ENCODE data around the gene HERC2. TPM values are rescaled to one million over a fixed set of nuclear protein-coding genes. Genes with fewer than 3 reads are reported as not detected.

Gene HERC2
- total and polyA plus RNA-seq, 8 donors, result 7.9 to 437 (median 72.7) TPM

GRCh38 chr15:28192772-28193171, 129.2 kb downstream of the HERC2 start:
- TF ChIP-seq, protein P1, sequence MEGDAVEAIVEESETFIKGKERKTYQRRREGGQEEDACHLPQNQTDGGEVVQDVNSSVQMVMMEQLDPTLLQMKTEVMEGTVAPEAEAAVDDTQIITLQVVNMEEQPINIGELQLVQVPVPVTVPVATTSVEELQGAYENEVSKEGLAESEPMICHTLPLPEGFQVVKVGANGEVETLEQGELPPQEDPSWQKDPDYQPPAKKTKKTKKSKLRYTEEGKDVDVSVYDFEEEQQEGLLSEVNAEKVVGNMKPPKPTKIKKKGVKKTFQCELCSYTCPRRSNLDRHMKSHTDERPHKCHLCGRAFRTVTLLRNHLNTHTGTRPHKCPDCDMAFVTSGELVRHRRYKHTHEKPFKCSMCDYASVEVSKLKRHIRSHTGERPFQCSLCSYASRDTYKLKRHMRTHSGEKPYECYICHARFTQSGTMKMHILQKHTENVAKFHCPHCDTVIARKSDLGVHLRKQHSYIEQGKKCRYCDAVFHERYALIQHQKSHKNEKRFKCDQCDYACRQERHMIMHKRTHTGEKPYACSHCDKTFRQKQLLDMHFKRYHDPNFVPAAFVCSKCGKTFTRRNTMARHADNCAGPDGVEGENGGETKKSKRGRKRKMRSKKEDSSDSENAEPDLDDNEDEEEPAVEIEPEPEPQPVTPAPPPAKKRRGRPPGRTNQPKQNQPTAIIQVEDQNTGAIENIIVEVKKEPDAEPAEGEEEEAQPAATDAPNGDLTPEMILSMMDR (IDR thresholded peaks at IDR 0.05), result no peak
- TF ChIP-seq POLR2AphosphoS5 (IDR thresholded peaks at IDR 0.05) (no peak), EP300 (IDR thresholded peaks at IDR 0.05) (no peak), POLR2A (IDR thresholded peaks at IDR 0.05) (no peak)
- intact Hi-C loops (cut with DNase I; ENCODE audit: low total_unique reads), result no loop called here
- peaks cover 13 to 83% (median 78%) of the 10 kb centered on the region in 4 donors for H3K36me3 ChIP-seq

DNA sequence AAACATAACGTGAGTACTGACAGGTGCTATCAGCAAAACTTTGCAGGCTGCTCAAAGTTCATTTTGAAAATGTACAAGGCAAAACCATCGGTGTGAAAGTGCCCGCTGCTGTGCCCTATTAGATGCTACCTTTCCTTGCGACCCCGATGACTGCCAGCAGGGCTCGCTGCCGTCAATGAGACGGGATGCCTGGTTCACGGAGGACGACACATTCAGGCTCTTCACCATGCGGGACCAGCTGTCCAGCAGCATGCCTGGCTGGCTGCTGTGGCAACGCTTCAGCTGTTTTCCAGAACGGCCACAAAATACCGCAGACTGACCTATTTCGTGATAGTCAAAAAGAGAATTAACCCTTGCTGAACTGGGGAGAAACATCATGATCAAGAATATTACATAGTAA, 130.1 kb downstream of the HERC2 start:
- H3K4me3 ChIP-seq, result no peak overlapping the region
- DNase-seq, result peak; percentile 27 to 81
- peak in 2 of 3 donors; percentile 23 to 48 for TF ChIP-seq POLR2AphosphoS5 (IDR thresholded peaks at IDR 0.05)
- TF ChIP-seq, protein P1 (IDR thresholded peaks at IDR 0.05), result no peak
- intact Hi-C loops (cut with DNase I; ENCODE audit: low total_unique reads), result no loop called here
- no peak overlapping the region for H3K27ac ChIP-seq
- H3K9me3 ChIP-seq, result no peaks in the 10 kb centered on the region
- H3K27me3 ChIP-seq, result no peaks in the 10 kb centered on the region
- no peaks in the 10 kb centered on the region for H3K4me1 ChIP-seq
- peaks cover 14 to 82% (median 78%) of the 10 kb centered on the region in 4 donors for H3K36me3 ChIP-seq
- WGBS, 5 donors, result 64 to 75% (median 66%) methylated on average over 15 of the region's 15 CpGs

More at GRCh38 chr15:28192772-28193171, 129.2 kb downstream of the HERC2 start:
- DNase-seq, result no peak
- WGBS, 5 donors, result 76 to 91% (median 79%) methylated on average over 1 of the region's 1 CpG
- no peaks in the 10 kb centered on the region for H3K27me3 ChIP-seq
- no peak overlapping the region for H3K27ac ChIP-seq
- no peaks in the 10 kb centered on the region for H3K9me3 ChIP-seq
- no peaks in the 10 kb centered on the region for H3K4me1 ChIP-seq
- no peak overlapping the region for H3K4me3 ChIP-seq

DNA sequence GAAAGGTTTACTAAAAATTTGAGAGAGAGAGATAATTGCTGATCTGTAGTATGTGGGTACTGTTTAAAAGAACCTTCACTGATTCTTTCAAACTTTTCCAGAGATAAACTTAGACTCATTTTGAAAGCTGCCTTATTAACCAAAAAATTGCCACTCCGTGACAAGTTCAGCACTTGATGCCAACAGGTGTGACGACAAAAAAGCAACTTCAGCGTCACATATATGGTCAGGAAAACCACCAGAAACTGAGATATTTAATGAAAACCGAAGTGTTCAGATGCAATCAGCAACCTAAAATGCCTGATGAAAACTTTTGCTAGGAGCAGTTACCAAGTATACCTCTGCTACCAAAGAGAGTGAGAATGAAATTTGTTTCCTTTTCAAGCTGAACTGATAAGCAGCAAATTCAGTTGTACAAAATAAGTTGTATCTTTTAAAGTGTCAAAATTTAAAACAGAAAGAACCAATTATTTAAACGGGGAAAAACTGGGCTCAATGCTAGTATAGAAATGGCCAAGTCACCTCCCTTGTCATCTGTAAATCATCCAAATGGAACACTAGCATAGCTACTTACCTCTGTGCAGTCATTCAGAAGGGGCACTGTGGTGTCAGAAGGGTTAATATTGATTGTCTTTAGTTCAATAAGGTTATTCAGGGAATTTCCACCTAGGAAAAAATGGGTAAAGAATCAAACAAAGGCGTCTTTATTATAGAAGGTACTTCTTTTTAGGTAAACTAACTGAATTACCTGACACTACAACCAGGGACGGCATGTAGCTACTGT, 131.4 kb downstream of the HERC2 start:
- H3K27me3 ChIP-seq, result no peaks in the 10 kb centered on the region
- no peak for TF ChIP-seq POLR2A (IDR thresholded peaks at IDR 0.05)
- TF ChIP-seq, protein P1 (IDR thresholded peaks at IDR 0.05), result no peak
- H3K4me1 ChIP-seq, result no peaks in the 10 kb centered on the region
- no peak for DNase-seq
- peaks cover 14 to 84% (median 83%) of the 10 kb centered on the region in 4 donors for H3K36me3 ChIP-seq
- intact Hi-C loops (cut with DNase I; ENCODE audit: low total_unique reads), result no loop called here
- no peak overlapping the region for H3K27ac ChIP-seq
- 82 to 89% (median 85%) methylated on average over 7 of the region's 7 CpGs for WGBS, 5 donors
- no peak overlapping the region for H3K4me3 ChIP-seq
- no peaks in the 10 kb centered on the region for H3K9me3 ChIP-seq

DNA sequence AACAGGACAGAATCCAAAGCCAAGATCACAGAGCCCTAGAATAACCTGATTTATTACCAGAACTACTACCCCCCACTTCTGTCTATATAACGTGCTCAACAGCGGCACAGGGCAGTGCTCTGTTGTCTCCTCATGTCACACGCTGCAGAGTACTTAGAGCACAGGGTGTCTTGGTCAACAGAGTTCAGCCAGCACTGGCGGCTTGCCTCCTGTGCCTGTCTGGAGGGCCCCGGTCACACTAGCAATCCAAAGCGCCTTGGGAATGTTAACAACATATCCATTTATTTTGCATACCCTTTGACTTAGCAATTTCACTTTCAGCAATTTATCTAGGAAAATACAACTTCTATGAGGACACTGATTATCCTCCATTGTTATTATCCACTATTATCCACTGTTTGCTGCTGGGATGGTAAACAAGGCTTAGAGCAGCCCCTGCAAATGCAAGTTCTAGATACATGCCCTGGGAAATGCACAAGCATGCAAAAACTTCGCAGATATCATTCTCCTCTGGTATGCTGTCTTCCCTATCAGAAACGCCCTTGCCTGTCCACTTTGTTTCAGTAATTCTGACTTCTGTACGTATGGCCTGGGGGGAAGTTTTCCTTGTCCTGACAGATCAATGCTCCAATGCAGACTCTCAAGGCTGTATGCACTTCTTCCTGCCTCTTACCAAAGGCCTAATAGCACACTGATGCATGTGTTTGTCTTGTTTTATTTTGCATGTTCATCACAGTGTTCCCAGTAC, 136.7 kb downstream of the HERC2 start:
- TF ChIP-seq, protein P1 (IDR thresholded peaks at IDR 0.05), result no peak
- TF ChIP-seq POLR2AphosphoS5 (IDR thresholded peaks at IDR 0.05) (no peak), EP300 (IDR thresholded peaks at IDR 0.05) (no peak), POLR2A (IDR thresholded peaks at IDR 0.05) (no peak)
- Histone ChIP-seq H3K36me3 (peaks cover 11 to 89% (median 79%) of the 10 kb centered on the region in 4 donors), H3K4me3 (no peak overlapping the region), H3K27ac (no peak overlapping the region), H3K27me3 (no peaks in the 10 kb centered on the region), H3K4me1 (no peaks in the 10 kb centered on the region), H3K9me3 (no peaks in the 10 kb centered on the region)
- intact Hi-C loops (cut with DNase I; ENCODE audit: low total_unique reads), result no loop called here
- DNase-seq, result no peak
- 82 to 93% (median 86%) methylated on average over 9 of the region's 9 CpGs for WGBS, 5 donors

Data from stomach (tissue), 9 donors.